ENCODE data around the gene NXT2.

NXT2 gene

DNA sequence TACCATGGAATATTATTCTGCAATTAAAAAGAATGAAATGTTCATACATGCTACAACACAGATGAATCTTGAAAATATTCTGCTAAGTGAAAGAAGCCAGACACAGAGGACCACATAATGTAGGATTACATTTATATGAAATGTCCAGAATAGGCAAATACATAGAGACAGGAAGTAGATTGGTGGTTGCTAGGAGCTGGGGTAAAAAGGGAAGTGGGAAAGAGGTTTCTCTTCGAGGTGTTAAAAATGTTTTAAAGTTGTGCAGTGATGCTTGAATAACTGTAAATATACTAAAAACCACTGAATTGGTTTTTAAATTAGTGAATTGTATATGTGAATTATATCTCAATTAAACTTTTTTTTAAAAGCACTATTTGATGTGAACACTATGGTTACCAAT, 3.6 kb upstream of the NXT2 start:
- ATAC-seq = no peak
- TF ChIP-seq, protein P1, sequence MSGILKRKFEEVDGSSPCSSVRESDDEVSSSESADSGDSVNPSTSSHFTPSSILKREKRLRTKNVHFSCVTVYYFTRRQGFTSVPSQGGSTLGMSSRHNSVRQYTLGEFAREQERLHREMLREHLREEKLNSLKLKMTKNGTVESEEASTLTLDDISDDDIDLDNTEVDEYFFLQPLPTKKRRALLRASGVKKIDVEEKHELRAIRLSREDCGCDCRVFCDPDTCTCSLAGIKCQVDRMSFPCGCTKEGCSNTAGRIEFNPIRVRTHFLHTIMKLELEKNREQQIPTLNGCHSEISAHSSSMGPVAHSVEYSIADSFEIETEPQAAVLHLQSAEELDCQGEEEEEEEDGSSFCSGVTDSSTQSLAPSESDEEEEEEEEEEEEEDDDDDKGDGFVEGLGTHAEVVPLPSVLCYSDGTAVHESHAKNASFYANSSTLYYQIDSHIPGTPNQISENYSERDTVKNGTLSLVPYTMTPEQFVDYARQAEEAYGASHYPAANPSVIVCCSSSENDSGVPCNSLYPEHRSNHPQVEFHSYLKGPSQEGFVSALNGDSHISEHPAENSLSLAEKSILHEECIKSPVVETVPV (CRISPR knock-in tag; IDR thresholded peaks at IDR 0.05) = no peak
- TF ChIP-seq BACH2 (CRISPR knock-in tag; IDR thresholded peaks at IDR 0.05; ENCODE audit: borderline replicate concordance) (no peak), ARNTL (CRISPR knock-in tag; IDR thresholded peaks at IDR 0.05; ENCODE audit: borderline replicate concordance, low read depth) (no peak)
- TF ChIP-seq, protein P2, sequence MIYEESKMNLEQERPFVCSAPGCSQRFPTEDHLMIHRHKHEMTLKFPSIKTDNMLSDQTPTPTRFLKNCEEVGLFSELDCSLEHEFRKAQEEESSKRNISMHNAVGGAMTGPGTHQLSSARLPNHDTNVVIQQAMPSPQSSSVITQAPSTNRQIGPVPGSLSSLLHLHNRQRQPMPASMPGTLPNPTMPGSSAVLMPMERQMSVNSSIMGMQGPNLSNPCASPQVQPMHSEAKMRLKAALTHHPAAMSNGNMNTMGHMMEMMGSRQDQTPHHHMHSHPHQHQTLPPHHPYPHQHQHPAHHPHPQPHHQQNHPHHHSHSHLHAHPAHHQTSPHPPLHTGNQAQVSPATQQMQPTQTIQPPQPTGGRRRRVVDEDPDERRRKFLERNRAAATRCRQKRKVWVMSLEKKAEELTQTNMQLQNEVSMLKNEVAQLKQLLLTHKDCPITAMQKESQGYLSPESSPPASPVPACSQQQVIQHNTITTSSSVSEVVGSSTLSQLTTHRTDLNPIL (CRISPR knock-in tag; IDR thresholded peaks at IDR 0.05; ENCODE audit: low read depth) = no peak

DNA sequence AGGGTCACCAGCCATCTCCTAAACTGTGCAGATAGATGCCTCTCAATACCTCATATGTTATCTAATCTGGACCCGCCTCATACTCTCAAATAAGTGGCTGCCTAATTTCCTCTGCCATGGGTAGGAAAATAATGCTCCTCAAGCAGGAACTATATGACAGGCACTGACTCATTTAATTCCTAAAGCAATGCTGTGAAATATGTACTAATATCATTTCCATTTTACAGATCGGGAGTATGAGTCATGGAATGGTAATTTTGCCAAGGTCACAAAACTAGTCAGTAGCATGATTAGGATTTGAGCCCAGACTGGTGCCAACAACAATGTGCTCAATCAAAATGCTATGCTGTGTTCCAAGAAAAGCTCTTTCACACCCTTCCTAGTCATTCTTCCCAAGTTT, 3.0 kb upstream of the NXT2 start:
- ATAC-seq = no peak
- TF ChIP-seq TOX (CRISPR knock-in tag; IDR thresholded peaks at IDR 0.05; ENCODE audit: borderline replicate concordance) (no peak), RARB (CRISPR knock-in tag; IDR thresholded peaks at IDR 0.05) (no peak), ZC3H10 (CRISPR knock-in tag; IDR thresholded peaks at IDR 0.05) (no peak), BACH2 (CRISPR knock-in tag; IDR thresholded peaks at IDR 0.05; ENCODE audit: borderline replicate concordance) (no peak), PPARA (CRISPR knock-in tag; IDR thresholded peaks at IDR 0.05; ENCODE audit: borderline replicate concordance) (no peak), ZNF565 (CRISPR knock-in tag; conservative IDR thresholded peaks at IDR 0.05; ENCODE audit: low read depth) (no peak), SNAI2 (CRISPR knock-in tag; IDR thresholded peaks at IDR 0.05) (no peak), ZFP3 (CRISPR knock-in tag; IDR thresholded peaks at IDR 0.05) (no peak), ARNTL (CRISPR knock-in tag; IDR thresholded peaks at IDR 0.05; ENCODE audit: borderline replicate concordance, low read depth) (no peak), TCF4 (CRISPR knock-in tag; IDR thresholded peaks at IDR 0.05; ENCODE audit: borderline replicate concordance) (no peak), ZNF70 (CRISPR knock-in tag; IDR thresholded peaks at IDR 0.05) (no peak), ESRRG (CRISPR knock-in tag; IDR thresholded peaks at IDR 0.05) (no peak), ZFP30 (CRISPR knock-in tag; IDR thresholded peaks at IDR 0.05) (no peak), ISL1 (CRISPR knock-in tag; IDR thresholded peaks at IDR 0.05) (no peak), ZNF8 (CRISPR knock-in tag; IDR thresholded peaks at IDR 0.05) (no peak), OSR1 (CRISPR knock-in tag; IDR thresholded peaks at IDR 0.05) (no peak)
- TF ChIP-seq, protein P1 (CRISPR knock-in tag; IDR thresholded peaks at IDR 0.05) = no peak
- TF ChIP-seq, protein P2 (CRISPR knock-in tag; IDR thresholded peaks at IDR 0.05; ENCODE audit: low read depth) = no peak
- TF ChIP-seq, protein P3, sequence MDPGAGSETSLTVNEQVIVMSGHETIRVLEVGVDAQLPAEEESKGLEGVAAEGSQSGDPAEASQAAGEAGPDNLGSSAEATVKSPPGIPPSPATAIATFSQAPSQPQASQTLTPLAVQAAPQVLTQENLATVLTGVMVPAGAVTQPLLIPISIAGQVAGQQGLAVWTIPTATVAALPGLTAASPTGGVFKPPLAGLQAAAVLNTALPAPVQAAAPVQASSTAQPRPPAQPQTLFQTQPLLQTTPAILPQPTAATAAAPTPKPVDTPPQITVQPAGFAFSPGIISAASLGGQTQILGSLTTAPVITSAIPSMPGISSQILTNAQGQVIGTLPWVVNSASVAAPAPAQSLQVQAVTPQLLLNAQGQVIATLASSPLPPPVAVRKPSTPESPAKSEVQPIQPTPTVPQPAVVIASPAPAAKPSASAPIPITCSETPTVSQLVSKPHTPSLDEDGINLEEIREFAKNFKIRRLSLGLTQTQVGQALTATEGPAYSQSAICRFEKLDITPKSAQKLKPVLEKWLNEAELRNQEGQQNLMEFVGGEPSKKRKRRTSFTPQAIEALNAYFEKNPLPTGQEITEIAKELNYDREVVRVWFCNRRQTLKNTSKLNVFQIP (CRISPR knock-in tag; IDR thresholded peaks at IDR 0.05; ENCODE audit: borderline replicate concordance, low read depth) = no peak
- TF ChIP-seq, protein P4, sequence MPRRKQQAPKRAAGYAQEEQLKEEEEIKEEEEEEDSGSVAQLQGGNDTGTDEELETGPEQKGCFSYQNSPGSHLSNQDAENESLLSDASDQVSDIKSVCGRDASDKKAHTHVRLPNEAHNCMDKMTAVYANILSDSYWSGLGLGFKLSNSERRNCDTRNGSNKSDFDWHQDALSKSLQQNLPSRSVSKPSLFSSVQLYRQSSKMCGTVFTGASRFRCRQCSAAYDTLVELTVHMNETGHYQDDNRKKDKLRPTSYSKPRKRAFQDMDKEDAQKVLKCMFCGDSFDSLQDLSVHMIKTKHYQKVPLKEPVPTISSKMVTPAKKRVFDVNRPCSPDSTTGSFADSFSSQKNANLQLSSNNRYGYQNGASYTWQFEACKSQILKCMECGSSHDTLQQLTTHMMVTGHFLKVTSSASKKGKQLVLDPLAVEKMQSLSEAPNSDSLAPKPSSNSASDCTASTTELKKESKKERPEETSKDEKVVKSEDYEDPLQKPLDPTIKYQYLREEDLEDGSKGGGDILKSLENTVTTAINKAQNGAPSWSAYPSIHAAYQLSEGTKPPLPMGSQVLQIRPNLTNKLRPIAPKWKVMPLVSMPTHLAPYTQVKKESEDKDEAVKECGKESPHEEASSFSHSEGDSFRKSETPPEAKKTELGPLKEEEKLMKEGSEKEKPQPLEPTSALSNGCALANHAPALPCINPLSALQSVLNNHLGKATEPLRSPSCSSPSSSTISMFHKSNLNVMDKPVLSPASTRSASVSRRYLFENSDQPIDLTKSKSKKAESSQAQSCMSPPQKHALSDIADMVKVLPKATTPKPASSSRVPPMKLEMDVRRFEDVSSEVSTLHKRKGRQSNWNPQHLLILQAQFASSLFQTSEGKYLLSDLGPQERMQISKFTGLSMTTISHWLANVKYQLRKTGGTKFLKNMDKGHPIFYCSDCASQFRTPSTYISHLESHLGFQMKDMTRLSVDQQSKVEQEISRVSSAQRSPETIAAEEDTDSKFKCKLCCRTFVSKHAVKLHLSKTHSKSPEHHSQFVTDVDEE (CRISPR knock-in tag; IDR thresholded peaks at IDR 0.05) = no peak

DNA sequence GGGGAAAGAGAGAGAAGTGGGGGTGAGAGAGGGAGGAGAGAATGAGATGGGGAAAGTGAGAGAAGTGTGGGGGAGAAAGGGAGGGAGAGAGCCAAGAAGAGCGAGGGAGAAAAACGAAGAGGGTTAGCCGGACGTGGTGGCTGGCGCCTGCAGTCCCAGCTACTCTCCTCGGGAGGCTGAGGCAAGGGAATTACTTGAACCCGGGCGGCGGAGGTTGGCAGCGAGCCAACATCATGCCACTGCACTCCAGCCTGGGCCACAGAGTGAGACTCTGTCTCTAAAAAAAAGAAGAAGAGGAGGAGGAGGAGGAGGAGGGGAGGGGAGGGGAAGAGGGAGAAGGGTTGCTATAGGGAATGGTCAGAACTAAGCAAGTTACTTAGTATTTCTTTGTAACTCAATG, 1.7 kb upstream of the NXT2 start:
- no peak for ATAC-seq
- TF ChIP-seq ISL1 (CRISPR knock-in tag; IDR thresholded peaks at IDR 0.05) (no peak), RARB (CRISPR knock-in tag; IDR thresholded peaks at IDR 0.05) (no peak), ARNTL (CRISPR knock-in tag; IDR thresholded peaks at IDR 0.05; ENCODE audit: borderline replicate concordance, low read depth) (no peak), TCF4 (CRISPR knock-in tag; IDR thresholded peaks at IDR 0.05; ENCODE audit: borderline replicate concordance) (no peak), OSR1 (CRISPR knock-in tag; IDR thresholded peaks at IDR 0.05) (no peak), SNAI2 (CRISPR knock-in tag; IDR thresholded peaks at IDR 0.05) (no peak), ZNF8 (CRISPR knock-in tag; IDR thresholded peaks at IDR 0.05) (no peak), ESRRG (CRISPR knock-in tag; IDR thresholded peaks at IDR 0.05) (no peak), CSDC2 (CRISPR knock-in tag; IDR thresholded peaks at IDR 0.05) (no peak)
- TF ChIP-seq, protein P1 (CRISPR knock-in tag; IDR thresholded peaks at IDR 0.05) = no peak
- TF ChIP-seq, protein P2 (CRISPR knock-in tag; IDR thresholded peaks at IDR 0.05; ENCODE audit: low read depth) = no peak
- TF ChIP-seq, protein P3 (CRISPR knock-in tag; IDR thresholded peaks at IDR 0.05; ENCODE audit: borderline replicate concordance, low read depth) = no peak

Measured in SK-N-SH treated with all-trans-retinoic acid at 6 μM for 48 hours (cell line).